Endometrium (tissue), 2 donors: ENCODE measurements around the gene SETBP1.

Source experiments
- FAIRE-seq: peaks from 2 replicates; lab custom pipeline; 2012; peaks lifted over from hg19 to GRCh38; lab: Jason Lieb, UNC
- donor health status: control.
- donor health status: control.

Gene SETBP1

GRCh38 chr18:44842588-44843412 is 162.1 kb downstream of the SETBP1 start:
- FAIRE-seq, result no peak

GRCh38 chr18:44844486-44844885 is 163.8 kb downstream of the SETBP1 start:
- no peak for FAIRE-seq

- no peak for FAIRE-seq
Measured at GRCh38 chr18:44846450-44846849, 165.8 kb downstream of the SETBP1 start.

- FAIRE-seq, result no peak
Measured at GRCh38 chr18:44848644-44849335, 168.1 kb downstream of the SETBP1 start.

GRCh38 chr18:44849361-44849760 is 168.7 kb downstream of the SETBP1 start:
- FAIRE-seq, result no peak

- FAIRE-seq, result no peak
Measured at GRCh38 chr18:44850001-44850400, 169.3 kb downstream of the SETBP1 start.

- FAIRE-seq, result no peak
Measured at GRCh38 chr18:44851856-44852621, 171.4 kb downstream of the SETBP1 start.

- no peak for FAIRE-seq
Measured at GRCh38 chr18:44852818-44853217, 172.1 kb downstream of the SETBP1 start.

- FAIRE-seq, result no peak
Measured at GRCh38 chr18:44853430-44853829, 172.7 kb downstream of the SETBP1 start.

- FAIRE-seq, result no peak
Measured at GRCh38 chr18:44855681-44856080, 175.0 kb downstream of the SETBP1 start.

- FAIRE-seq, result no peak
Measured at GRCh38 chr18:44856157-44856556, 175.5 kb downstream of the SETBP1 start.

- FAIRE-seq, result no peak
Measured at GRCh38 chr18:44857081-44857480, 176.4 kb downstream of the SETBP1 start.

- no peak for FAIRE-seq
Measured at GRCh38 chr18:44857744-44858491, 177.2 kb downstream of the SETBP1 start.

- FAIRE-seq, result no peak
Measured at GRCh38 chr18:44859263-44859662, 178.6 kb downstream of the SETBP1 start.

- FAIRE-seq, result peak; percentile 23
Measured at GRCh38 chr18:44859751-44860439, 179.2 kb downstream of the SETBP1 start.

- no peak for FAIRE-seq
Measured at GRCh38 chr18:44862112-44862511, 181.4 kb downstream of the SETBP1 start.

- FAIRE-seq, result no peak
Measured at GRCh38 chr18:44866103-44866502, 185.4 kb downstream of the SETBP1 start.

- no peak for FAIRE-seq
Measured at GRCh38 chr18:44869533-44869932, 188.8 kb downstream of the SETBP1 start.

GRCh38 chr18:44870631-44871502 is 190.2 kb downstream of the SETBP1 start:
- no peak for FAIRE-seq

- FAIRE-seq, result no peak
Measured at GRCh38 chr18:44871771-44872170, 191.1 kb downstream of the SETBP1 start.
